HG02763 (cell line): ENCODE results near the gene MYL6B.

Experiments used
- ATAC-seq: cut with Tn5 transposase; IDR thresholded peaks from one replicate; pipeline ENCODE4 v1.9.1; 2021; ENCODE audit warnings: mild to moderate bottlenecking, moderate library complexity; ENCODE audit not compliant: unreplicated experiment

Gene MYL6B

DNA sequence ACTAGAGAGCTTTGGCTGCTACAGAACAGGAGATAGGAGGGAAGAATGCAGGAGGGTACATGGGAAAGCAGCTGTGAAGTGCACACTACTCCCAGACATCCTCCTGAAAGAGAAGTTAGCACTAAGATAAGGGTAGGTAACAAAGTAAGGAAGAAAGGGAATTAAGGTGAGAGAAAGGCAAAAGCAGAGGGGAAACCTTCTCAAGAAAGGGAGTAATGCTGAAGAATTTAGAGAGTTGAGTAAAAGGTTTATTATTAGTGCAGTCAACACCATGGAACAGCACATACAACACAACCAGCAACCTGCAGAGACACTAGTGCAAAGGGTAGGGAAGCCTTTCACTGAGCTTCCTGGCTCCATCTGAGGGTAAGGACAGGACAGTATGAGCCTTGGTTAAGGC, 51.9 kb downstream of the MYL6B start:
- ATAC-seq = no peak

DNA sequence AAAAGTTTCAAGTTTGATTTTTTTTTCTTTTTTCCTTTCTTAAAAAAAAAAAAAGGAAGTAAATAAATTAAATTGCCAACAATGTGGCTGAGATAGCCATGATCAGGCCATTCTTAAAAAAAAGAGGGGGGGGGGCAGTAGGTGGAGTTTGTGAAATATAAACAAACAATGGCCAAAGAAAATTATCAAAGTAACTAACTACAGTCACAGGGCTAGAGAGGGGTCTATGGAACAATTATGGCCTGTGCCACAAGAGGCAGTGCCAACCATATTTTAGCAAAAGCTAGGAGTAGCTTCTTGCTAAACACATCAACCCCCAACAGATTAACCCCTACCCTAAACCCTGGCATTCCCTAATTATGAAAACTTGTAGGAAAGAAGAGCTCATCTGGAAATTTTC, 53.1 kb downstream of the MYL6B start:
- ATAC-seq = no peak

DNA sequence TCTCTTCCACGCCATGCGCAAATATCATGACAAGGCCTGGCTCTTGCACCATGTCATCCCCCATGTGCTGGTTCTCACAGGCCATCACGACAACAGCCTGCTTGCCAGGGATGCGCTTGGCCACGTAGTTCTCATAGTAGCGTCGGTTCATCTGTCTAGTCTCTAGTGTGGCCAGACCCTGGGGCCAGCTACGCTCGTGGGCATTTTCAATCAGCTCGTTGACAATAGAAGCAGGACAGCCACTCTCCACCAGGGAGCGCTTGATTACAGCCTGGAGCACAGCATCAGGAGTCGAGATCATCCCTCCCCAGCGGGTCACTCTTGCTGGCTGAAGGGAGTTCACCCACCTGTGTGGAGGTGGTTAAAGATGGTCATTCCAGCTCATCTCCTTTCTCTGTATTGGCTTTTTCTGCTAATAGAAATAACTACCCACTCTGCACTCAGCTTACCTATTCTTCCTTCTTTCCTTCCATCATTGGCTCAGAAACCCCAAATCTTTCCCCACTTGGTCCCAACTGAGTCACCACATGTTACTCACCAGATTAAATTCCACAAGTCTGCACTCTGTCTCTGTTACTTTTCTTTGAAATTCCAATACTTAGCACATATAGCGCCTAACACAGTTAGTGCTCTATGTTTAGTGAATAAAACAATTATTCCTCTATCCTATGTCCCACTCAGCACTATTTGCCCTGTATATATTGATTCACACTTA, 54.2 kb downstream of the MYL6B start:
- no peak for ATAC-seq
